ENCODE results near the gene UBN1.
"Not testable (repeated sequence)": the region's sequence is repeated elsewhere in the genome, so short reads cannot be mapped to it uniquely, and the experiment has no call there.

Gene UBN1

DNA sequence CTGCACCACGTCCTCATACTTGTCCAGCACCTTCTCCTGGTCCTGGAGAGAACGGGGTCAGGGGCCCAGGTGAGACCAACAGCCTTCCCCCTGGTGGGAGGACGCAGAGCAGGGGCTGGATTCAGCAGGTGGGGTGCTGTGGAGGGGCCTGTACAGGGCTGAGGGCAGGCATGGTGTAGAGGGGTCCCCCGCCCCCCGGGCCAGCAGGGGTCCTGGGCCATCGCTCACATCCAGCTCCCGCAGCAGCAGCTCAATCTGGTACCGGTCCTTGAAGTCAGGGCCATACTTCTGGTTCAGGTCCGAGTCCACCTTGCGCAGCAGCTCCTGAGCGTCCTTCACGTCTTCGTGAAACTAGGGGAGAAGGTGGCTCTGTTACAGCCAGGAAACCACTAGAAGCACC is 48.1 kb downstream of the UBN1 start:
- in situ Hi-C loops (cut with HindIII; ENCODE audit: low pct_unique_long_range_greater_than_20kb, low sequenced_read_pairs) = no loop called here
- no peak for TF ChIP-seq JUND (IDR thresholded peaks at IDR 0.05; ENCODE audit: low read depth)
- no peak for DNase-seq (ENCODE audit: low read depth in 1 of 2, low spot score in 1 of 2)

DNA sequence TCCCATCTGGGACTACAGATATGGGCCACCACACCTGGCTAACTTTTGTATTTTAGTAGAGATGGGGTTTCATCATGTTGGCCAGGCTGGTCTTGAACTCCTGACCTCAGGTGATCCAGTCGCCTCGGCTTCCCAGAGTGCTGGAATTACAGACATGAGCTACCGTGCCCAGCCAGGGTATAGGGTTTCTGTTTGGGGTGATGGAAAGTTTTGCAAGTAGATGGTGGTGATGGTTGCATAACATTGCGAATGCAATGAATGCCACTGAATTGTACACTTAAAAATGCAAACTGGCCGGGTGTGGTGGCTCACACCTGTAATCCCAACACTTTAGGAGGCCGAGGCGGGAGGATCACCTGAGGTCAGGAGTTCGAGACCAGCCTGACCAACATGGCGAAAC is 49.5 kb downstream of the UBN1 start:
- DNase-seq (ENCODE audit: low read depth in 1 of 2, low spot score in 1 of 2); in situ Hi-C loops (cut with HindIII; ENCODE audit: low pct_unique_long_range_greater_than_20kb, low sequenced_read_pairs): not testable (repeated sequence)

DNA sequence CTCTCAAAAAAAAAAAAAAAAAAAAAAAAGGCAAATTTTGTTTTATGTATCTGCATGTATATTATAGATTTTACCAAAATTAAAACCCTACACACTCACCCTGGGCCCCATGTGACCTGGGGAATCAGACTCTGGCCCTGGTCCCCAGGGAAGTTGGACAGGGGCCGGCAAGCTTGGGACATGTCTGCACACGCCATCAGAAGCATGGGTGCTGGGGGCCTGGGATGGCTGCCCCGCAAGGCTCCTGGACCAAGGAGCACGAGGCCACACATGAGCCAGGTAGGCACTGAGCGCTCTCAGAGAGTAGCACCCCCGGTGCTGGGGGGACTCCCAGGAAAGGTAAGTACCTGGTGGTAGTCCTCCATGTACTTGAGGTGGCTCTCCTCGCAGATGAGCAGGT is 50.0 kb downstream of the UBN1 start:
- DNase-seq (ENCODE audit: low read depth in 1 of 2, low spot score in 1 of 2) = no peak
- no peak for TF ChIP-seq JUND (IDR thresholded peaks at IDR 0.05; ENCODE audit: low read depth)
- in situ Hi-C loops (cut with HindIII; ENCODE audit: low pct_unique_long_range_greater_than_20kb, low sequenced_read_pairs) = no loop called here

DNA sequence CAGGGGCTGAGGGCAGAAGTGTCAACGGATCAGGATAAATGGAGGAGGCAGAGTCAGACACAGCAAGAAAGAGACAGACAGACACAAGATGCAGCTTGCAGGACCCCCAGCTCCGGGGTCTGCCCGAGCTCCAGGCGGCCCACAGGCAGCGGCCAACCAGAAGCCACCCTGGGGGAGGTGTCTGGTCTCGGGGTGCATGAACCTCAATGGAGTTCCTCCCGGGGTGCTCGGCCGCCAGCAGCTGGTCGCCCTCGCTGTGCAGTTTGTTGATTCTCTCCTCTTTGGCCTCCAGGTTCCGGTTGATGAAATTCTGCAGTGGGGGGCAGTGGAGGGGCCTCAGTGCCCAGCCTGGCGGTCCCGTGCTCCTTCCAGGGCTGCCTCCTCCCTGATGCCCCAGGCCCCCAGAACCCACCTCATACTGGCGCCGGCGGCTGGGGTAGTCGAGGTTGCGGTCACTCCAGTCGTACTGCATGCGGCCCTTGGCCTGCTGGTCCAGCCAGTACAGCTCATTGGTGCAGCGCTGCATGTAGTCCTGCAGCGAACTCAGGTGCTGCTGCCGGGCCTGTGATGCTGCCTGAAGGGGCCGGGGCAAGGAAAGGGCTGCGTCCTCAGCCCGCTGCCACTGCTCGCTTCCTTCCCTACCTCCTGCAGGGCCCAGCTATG is 51.7 kb downstream of the UBN1 start:
- no peak for TF ChIP-seq JUND (IDR thresholded peaks at IDR 0.05; ENCODE audit: low read depth)
- in situ Hi-C loops (cut with HindIII; ENCODE audit: low pct_unique_long_range_greater_than_20kb, low sequenced_read_pairs) = no loop called here

DNA sequence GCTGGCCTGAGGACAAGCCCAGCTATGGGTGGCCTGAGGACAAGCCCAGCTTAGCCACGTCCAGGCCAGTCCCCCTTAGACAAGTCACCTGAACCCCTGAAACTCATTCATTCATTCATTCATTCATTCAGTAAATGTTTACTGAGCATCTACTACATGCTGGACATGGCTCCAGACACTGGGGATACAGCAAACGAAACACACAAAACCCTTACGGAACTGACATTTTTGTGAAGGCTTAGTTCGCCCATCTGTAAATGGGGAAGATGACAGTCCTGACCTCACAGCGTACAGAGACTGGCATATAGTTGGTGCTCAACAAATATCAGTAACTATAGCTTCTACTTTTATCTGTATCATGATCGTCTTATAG is 52.2 kb downstream of the UBN1 start:
- no peak for DNase-seq (ENCODE audit: low read depth in 1 of 2, low spot score in 1 of 2)
- TF ChIP-seq JUND (IDR thresholded peaks at IDR 0.05; ENCODE audit: low read depth) = no peak
- in situ Hi-C loops (cut with HindIII; ENCODE audit: low pct_unique_long_range_greater_than_20kb, low sequenced_read_pairs) = no loop called here

More for the DNA sequence above, 51.7 kb downstream of the UBN1 start:
- DNase-seq (ENCODE audit: low read depth in 1 of 2, low spot score in 1 of 2) = no peak

DNA sequence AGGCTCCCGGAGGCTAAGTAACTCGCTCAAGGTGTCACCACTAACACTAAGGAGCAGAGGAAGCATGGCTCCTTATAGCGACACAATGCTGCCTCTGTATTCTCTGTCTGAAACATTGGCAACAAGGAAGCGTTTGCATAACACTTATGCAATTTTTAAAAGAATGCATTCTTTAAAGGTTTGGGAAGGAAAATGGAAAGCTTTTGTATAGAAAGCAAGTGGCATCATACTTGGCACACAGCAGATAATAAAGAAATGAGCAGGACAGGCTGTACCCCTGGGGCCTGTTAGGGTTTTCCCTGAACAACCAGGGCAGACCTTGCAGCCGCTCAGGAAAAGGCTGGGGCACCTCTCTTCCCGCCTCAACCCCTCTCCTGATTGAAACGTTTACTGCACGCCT is 52.8 kb downstream of the UBN1 start:
- in situ Hi-C loops (cut with HindIII; ENCODE audit: low pct_unique_long_range_greater_than_20kb, low sequenced_read_pairs) = no loop called here
- DNase-seq (ENCODE audit: low read depth in 1 of 2, low spot score in 1 of 2) = no peak
- no peak for TF ChIP-seq JUND (IDR thresholded peaks at IDR 0.05; ENCODE audit: low read depth)

DNA sequence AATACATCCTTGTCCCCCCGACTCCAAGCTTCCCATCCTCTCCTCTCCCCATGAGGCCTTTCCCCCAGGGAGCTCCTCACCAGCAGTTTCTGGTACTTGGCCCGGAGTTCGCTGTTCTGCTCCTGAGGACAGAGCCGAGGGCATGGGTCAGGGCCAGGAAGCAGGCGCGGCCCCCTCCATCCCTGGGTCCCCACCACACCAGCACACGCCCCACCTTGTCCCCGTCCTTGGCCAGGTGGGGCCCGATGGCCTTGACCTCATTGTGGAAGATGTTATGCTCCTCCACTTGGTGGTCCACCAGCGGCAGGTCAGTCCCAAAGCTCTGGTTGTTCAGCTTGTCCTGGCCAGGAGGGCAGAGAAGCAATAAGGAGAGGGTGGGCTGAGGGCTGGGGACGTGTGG is 53.5 kb downstream of the UBN1 start:
- no peak for TF ChIP-seq JUND (IDR thresholded peaks at IDR 0.05; ENCODE audit: low read depth)
- in situ Hi-C loops (cut with HindIII; ENCODE audit: low pct_unique_long_range_greater_than_20kb, low sequenced_read_pairs) = no loop called here
- DNase-seq (ENCODE audit: low read depth in 1 of 2, low spot score in 1 of 2) = no peak

DNA sequence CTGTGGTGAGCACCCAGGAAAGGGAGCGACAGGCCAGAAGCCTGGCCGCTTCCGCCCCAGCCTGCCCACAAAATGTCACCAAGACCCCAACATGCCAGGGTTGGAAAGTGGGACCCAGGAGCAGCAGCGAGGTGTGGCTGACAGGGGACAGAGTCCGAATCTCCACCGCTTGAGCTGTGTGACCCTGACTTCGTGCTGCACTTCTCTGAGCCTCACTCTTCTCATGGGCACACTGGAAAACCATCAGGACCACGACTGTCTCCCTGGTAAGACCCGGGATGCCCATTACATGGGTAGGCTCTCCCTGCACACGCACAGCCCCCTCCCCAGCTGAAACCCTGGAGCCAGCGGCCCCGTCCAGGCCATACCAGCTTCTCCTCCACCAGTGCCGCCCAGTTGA is 54.8 kb downstream of the UBN1 start:
- in situ Hi-C loops (cut with HindIII; ENCODE audit: low pct_unique_long_range_greater_than_20kb, low sequenced_read_pairs) = no loop called here
- DNase-seq (ENCODE audit: low read depth in 1 of 2, low spot score in 1 of 2) = no peak
- TF ChIP-seq JUND (IDR thresholded peaks at IDR 0.05; ENCODE audit: low read depth) = no peak

DNA sequence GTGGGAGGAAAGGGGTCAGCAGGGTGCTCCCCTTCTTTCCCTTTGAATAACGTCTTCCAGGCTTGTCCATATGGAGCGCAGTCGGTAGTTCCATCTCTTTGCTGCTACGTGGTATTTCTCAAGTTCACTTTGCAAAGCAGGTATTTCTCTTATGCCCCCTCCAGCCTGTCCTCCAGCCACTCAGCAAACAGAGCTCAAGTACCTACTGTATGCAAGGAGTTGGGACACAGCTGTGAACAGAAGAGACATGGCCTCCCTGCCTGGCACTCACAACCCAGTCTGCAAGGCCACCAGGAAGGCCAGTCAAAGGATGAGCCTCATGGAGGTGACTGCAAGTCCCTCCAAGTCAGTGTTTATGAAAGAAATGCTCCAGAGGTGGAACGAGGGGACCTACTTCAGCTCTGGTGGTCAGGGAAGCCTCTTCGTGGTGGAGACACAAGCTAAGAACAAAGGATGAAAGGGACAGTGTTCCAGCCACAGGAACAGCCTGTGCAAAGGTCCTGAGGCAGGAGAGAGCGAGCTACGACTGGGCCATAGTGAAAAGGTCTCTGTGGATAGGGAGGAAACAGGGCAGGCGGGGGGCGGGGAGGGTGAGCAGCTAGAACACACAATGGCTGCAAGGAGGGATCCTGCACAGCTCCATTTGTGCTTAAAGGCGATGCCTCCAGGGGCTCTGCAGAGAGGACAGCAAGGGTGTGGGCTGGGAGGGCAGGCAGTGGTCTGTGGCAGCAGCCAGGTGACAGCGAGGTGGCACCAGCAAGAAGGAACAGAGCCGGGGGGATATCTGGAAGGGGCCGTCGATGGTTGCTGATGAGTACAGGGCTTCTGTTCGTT is 57.0 kb downstream of the UBN1 start:
- DNase-seq (ENCODE audit: low read depth in 1 of 2, low spot score in 1 of 2) = no peak
- TF ChIP-seq JUND (IDR thresholded peaks at IDR 0.05; ENCODE audit: low read depth) = no peak
- in situ Hi-C loops (cut with HindIII; ENCODE audit: low pct_unique_long_range_greater_than_20kb, low sequenced_read_pairs) = no loop called here

DNA sequence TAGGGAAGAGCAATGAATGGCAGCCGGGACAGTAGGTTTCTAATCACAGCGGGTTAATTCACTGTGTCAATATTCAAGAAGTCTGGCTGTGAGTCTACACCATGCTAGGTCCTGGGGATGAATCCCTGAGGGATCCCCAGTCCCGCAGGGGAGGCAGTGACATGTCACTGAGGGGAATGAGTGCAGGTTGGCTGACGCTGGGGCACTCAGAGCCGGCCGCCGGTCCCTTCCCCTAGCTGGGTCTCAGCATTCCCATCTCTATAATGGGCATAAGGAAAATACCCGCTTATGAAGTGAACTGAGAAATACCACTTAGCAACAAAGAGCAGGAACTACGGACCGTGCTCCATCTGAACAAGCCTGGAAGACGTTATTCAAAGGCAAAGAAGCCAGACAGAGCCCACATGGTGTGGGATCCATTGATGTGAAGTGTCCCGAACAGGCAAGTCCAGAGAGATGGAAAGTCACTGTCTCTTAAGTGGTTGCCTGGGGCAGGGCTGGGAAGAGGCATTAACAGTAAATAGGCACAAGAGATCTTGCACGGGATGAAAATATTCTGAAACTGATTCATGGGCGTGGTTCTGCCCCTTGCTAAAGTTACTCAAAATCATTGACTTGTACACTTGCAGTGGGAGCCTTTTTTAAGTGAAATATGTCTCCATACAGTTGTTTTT is 57.8 kb downstream of the UBN1 start:
- DNase-seq (ENCODE audit: low read depth in 1 of 2, low spot score in 1 of 2) = no peak
- in situ Hi-C loops (cut with HindIII; ENCODE audit: low pct_unique_long_range_greater_than_20kb, low sequenced_read_pairs) = no loop called here
- TF ChIP-seq JUND (IDR thresholded peaks at IDR 0.05; ENCODE audit: low read depth) = no peak

DNA sequence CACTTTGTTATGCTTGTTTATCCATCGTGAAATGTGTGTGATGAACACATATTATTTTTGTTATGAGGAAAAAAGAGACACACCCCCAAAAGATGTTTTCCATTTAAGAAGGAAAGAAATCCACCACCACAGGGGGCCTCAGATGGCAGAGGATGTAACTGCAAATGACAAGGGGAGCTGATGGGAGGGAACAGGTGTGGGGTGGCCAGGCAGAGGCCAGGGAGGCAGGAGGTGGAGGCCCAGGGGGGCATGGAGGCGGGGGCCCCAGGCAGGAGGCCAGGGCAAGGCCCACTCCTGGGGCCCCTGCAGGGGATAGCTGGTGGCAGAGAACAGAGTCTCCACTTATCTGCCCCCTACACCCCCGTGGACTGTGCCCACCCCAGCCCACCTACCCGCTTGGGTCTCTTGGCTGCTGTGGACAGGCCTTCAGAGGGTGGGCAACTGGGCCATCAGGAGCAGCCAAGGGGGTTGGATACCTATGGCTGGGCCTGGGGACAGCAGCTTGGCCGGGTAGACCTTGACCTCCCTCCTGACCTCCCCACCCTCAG is 61.6 kb downstream of the UBN1 start:
- DNase-seq (ENCODE audit: low read depth in 1 of 2, low spot score in 1 of 2) = no peak
- no peak for TF ChIP-seq JUND (IDR thresholded peaks at IDR 0.05; ENCODE audit: low read depth)
- in situ Hi-C loops (cut with HindIII; ENCODE audit: low pct_unique_long_range_greater_than_20kb, low sequenced_read_pairs) = no loop called here

DNA sequence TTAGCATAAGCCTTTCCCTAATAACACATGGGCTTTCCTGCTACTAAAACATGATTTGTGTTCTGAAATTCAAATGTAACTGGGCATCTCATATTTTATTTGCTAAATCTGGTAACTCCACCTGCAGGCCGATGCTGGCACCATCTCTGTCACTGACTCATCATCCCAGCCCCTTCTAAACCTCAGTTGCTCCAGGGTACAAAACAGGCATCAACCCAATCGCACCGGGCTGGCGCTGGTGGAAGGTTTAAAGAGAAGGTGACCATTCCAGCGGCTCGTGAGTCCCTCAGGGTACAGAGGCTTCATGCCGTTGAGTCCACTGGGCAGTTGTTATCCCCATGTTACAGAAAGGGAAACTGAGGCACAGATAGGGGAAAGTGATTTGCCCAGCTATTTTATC is 62.5 kb downstream of the UBN1 start:
- in situ Hi-C loops (cut with HindIII; ENCODE audit: low pct_unique_long_range_greater_than_20kb, low sequenced_read_pairs) = no loop called here
- no peak for DNase-seq (ENCODE audit: low read depth in 1 of 2, low spot score in 1 of 2)
- TF ChIP-seq JUND (IDR thresholded peaks at IDR 0.05; ENCODE audit: low read depth) = no peak

DNA sequence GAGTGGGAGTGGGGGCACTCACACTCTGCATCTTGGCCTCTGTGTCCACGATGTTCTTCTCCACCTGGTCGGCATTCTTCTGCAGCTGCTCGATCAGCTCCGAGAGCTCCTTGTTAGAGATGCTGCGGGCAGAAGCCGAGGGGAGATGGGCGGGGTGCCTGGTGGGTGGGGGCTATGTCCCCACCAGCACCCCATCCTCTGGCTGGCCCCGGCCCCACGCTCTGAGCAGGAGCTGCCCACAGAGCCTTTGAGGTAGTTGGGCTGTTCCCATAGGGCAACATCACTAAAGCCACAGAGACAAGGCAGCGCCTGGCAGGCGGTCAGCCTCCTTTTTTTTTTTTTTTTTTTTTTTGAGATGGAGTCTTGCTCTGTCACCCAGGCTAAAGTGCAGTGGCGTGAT is 63.5 kb downstream of the UBN1 start:
- TF ChIP-seq JUND (IDR thresholded peaks at IDR 0.05; ENCODE audit: low read depth) = no peak
- no peak for DNase-seq (ENCODE audit: low read depth in 1 of 2, low spot score in 1 of 2)
- in situ Hi-C loops (cut with HindIII; ENCODE audit: low pct_unique_long_range_greater_than_20kb, low sequenced_read_pairs) = no loop called here
